ENCODE data around the gene EME2.

The EME2 gene

GRCh38 chr16:1766701-1767100 lies 5.9 kb upstream of the EME2 start:
- no peak for DNase-seq (ENCODE audit: low read depth)

GRCh38 chr16:1767116-1767994 lies 5.3 kb upstream of the EME2 start:
- DNase-seq (ENCODE audit: low read depth) = no peak

- DNase-seq (ENCODE audit: low read depth) = no peak
Observed at GRCh38 chr16:1768061-1768766, 4.4 kb upstream of the EME2 start.

GRCh38 chr16:1768767-1769401 lies 3.7 kb upstream of the EME2 start:
- no peak for DNase-seq (ENCODE audit: low read depth)

- no peak for DNase-seq (ENCODE audit: low read depth)
Observed at GRCh38 chr16:1769402-1770300, 3.0 kb upstream of the EME2 start.

- no peak for DNase-seq (ENCODE audit: low read depth)
Observed at GRCh38 chr16:1770328-1771187, 2.1 kb upstream of the EME2 start.

GRCh38 chr16:1771188-1771863 lies 1.3 kb upstream of the EME2 start, which contains the start of gene NME3:
Gene NME3 (minus strand): TSS chr16:1771543. CDS start chr16:1771534, 9 bp downstream.
- no peak for DNase-seq (ENCODE audit: low read depth)

GRCh38 chr16:1771864-1772361 lies 697 bp upstream of the EME2 start:
- DNase-seq (ENCODE audit: low read depth) = no peak

GRCh38 chr16:1772908-1773702 lies 495 bp downstream of the EME2 start, which contains the start of gene MRPS34:
Gene MRPS34 (minus strand): TSS chr16:1773134. CDS start chr16:1773119, 15 bp downstream.
- DNase-seq (ENCODE audit: low read depth) = no peak

GRCh38 chr16:1773703-1774447 lies 1.3 kb downstream of the EME2 start:
- DNase-seq (ENCODE audit: low read depth) = no peak

- no peak for DNase-seq (ENCODE audit: low read depth)
Observed at GRCh38 chr16:1774448-1774780, 1.8 kb downstream of the EME2 start.

GRCh38 chr16:1775006-1775845 lies 2.6 kb downstream of the EME2 start:
- no peak for DNase-seq (ENCODE audit: low read depth)

GRCh38 chr16:1775846-1776671 lies 3.4 kb downstream of the EME2 start:
- DNase-seq (ENCODE audit: low read depth) = no peak

- no peak for DNase-seq (ENCODE audit: low read depth)
Observed at GRCh38 chr16:1776672-1776955, 4.0 kb downstream of the EME2 start.

- DNase-seq (ENCODE audit: low read depth) = no peak
Observed at GRCh38 chr16:1776991-1777374, 4.4 kb downstream of the EME2 start.

GRCh38 chr16:1777375-1778199 lies 5.0 kb downstream of the EME2 start:
- DNase-seq (ENCODE audit: low read depth) = no peak

Data from HS-27A (cell line).